Fibroblast of mammary gland (primary cell): ENCODE measurements around the gene GPATCH8.

ENCODE experiments used
- DNase-seq: peaks from one replicate; pipeline ENCODE4 v3.0.0-alpha.2; 2010; ENCODE audit warnings: low read depth
- H3K4me3 ChIP-seq: 2 replicates; pipeline ENCODE4 v1.5.1; 2011; ENCODE audit warnings: low read depth, mild to moderate bottlenecking, low read length, moderate library complexity; ENCODE audit not compliant: control insufficient read depth
- CTCF ChIP-seq: conservative IDR thresholded peaks from 2 replicates; pipeline ENCODE4 v1.5.1; 2011; ENCODE audit warnings: low read depth, low read length, inconsistent platforms; ENCODE audit not compliant: control insufficient read depth, insufficient read depth

Gene GPATCH8

GRCh38 chr17:44351464-44351863 lies 151.7 kb downstream of the GPATCH8 start:
- TF ChIP-seq CTCF, result no peak
- no peak overlapping the region for H3K4me3 ChIP-seq
- DNase-seq, result no peak

- no peak overlapping the region for H3K4me3 ChIP-seq
- peak; percentile 70 for TF ChIP-seq CTCF
- DNase-seq, result peak; percentile 52
Observed at GRCh38 chr17:44350733-44351226, 152.4 kb downstream of the GPATCH8 start.

- DNase-seq, result no peak
- no peak for TF ChIP-seq CTCF
- no peak overlapping the region for H3K4me3 ChIP-seq
Observed at GRCh38 chr17:44349553-44350070, 153.6 kb downstream of the GPATCH8 start.

GRCh38 chr17:44348988-44349364 lies 154.2 kb downstream of the GPATCH8 start:
- TF ChIP-seq CTCF, result no peak
- no peak for DNase-seq
- no peak overlapping the region for H3K4me3 ChIP-seq

GRCh38 chr17:44348234-44348987 lies 154.8 kb downstream of the GPATCH8 start:
- DNase-seq, result peak; percentile 62
- H3K4me3 ChIP-seq, result no peak overlapping the region
- no peak for TF ChIP-seq CTCF
